Measurements from ENCODE around the gene KCNK7.

The KCNK7 gene

GRCh38 chr11:65609665-65610064 is 14.1 kb upstream of the KCNK7 start:
- ATAC-seq (ENCODE audit: insufficient read depth, low read depth) (no peak), DNase-seq (no peak)
- Histone ChIP-seq H3K9ac (ENCODE audit: low read depth, low read length) (no peak overlapping the region), H3K27me3 (ENCODE audit: insufficient read depth, low read length, poor library complexity) (no peaks in the 10 kb centered on the region), H3K4me1 (ENCODE audit: insufficient read depth, low read length) (peaks cover 34% of the 10 kb centered on the region), H3K4me3 (ENCODE audit: low read depth in 1 of 2, low read length in 2 of 2) (no peak overlapping the region), H3K4me2 (ENCODE audit: insufficient read depth, low read length) (peak overlapping the region; percentile 19; the same call in 1 of the 2 replicates), H3K9me3 (ENCODE audit: insufficient read depth, low read length, severe bottlenecking) (no peaks in the 10 kb centered on the region), H2AFZ (ENCODE audit: low read depth, low read length) (no peak overlapping the region), H4K20me1 (ENCODE audit: insufficient read depth, low read length) (peaks cover 20% of the 10 kb centered on the region), H3K36me3 (ENCODE audit: insufficient read depth, low read length) (peaks cover 77% of the 10 kb centered on the region), H3K27ac (ENCODE audit: low read length) (no peak overlapping the region), H3K79me2 (ENCODE audit: insufficient read depth, low read length) (peaks cover 56% of the 10 kb centered on the region)
- no peak for TF ChIP-seq EZH2 (IDR thresholded peaks at IDR 0.05; ENCODE audit: borderline replicate concordance, low read depth, low read length, severe bottlenecking)
- TF ChIP-seq, protein P1, sequence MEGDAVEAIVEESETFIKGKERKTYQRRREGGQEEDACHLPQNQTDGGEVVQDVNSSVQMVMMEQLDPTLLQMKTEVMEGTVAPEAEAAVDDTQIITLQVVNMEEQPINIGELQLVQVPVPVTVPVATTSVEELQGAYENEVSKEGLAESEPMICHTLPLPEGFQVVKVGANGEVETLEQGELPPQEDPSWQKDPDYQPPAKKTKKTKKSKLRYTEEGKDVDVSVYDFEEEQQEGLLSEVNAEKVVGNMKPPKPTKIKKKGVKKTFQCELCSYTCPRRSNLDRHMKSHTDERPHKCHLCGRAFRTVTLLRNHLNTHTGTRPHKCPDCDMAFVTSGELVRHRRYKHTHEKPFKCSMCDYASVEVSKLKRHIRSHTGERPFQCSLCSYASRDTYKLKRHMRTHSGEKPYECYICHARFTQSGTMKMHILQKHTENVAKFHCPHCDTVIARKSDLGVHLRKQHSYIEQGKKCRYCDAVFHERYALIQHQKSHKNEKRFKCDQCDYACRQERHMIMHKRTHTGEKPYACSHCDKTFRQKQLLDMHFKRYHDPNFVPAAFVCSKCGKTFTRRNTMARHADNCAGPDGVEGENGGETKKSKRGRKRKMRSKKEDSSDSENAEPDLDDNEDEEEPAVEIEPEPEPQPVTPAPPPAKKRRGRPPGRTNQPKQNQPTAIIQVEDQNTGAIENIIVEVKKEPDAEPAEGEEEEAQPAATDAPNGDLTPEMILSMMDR (IDR thresholded peaks at IDR 0.05; ENCODE audit: borderline replicate concordance, extremely low read depth, low read length, poor library complexity, severe bottlenecking): no peak

GRCh38 chr11:65609229-65609628 is 13.6 kb upstream of the KCNK7 start:
- H4K20me1 ChIP-seq (ENCODE audit: insufficient read depth, low read length): peaks cover 20% of the 10 kb centered on the region
- H3K27ac ChIP-seq (ENCODE audit: low read length): no peak overlapping the region
- H3K4me1 ChIP-seq (ENCODE audit: insufficient read depth, low read length): peaks cover 34% of the 10 kb centered on the region
- no peak overlapping the region for H3K4me3 ChIP-seq (ENCODE audit: low read depth in 1 of 2, low read length in 2 of 2)
- ATAC-seq (ENCODE audit: insufficient read depth, low read depth): no peak
- no peak overlapping the region for H3K4me2 ChIP-seq (ENCODE audit: insufficient read depth, low read length)
- no peaks in the 10 kb centered on the region for H3K27me3 ChIP-seq (ENCODE audit: insufficient read depth, low read length, poor library complexity)
- H2AFZ ChIP-seq (ENCODE audit: low read depth, low read length): no peak overlapping the region
- H3K36me3 ChIP-seq (ENCODE audit: insufficient read depth, low read length): peaks cover 81% of the 10 kb centered on the region
- no peak overlapping the region for H3K9ac ChIP-seq (ENCODE audit: low read depth, low read length)
- no peaks in the 10 kb centered on the region for H3K9me3 ChIP-seq (ENCODE audit: insufficient read depth, low read length, severe bottlenecking)
- TF ChIP-seq, protein P1 (IDR thresholded peaks at IDR 0.05; ENCODE audit: borderline replicate concordance, extremely low read depth, low read length, poor library complexity, severe bottlenecking): no peak
- TF ChIP-seq EZH2 (IDR thresholded peaks at IDR 0.05; ENCODE audit: borderline replicate concordance, low read depth, low read length, severe bottlenecking): no peak
- no peak for DNase-seq
- peaks cover 52% of the 10 kb centered on the region for H3K79me2 ChIP-seq (ENCODE audit: insufficient read depth, low read length)

DNA sequence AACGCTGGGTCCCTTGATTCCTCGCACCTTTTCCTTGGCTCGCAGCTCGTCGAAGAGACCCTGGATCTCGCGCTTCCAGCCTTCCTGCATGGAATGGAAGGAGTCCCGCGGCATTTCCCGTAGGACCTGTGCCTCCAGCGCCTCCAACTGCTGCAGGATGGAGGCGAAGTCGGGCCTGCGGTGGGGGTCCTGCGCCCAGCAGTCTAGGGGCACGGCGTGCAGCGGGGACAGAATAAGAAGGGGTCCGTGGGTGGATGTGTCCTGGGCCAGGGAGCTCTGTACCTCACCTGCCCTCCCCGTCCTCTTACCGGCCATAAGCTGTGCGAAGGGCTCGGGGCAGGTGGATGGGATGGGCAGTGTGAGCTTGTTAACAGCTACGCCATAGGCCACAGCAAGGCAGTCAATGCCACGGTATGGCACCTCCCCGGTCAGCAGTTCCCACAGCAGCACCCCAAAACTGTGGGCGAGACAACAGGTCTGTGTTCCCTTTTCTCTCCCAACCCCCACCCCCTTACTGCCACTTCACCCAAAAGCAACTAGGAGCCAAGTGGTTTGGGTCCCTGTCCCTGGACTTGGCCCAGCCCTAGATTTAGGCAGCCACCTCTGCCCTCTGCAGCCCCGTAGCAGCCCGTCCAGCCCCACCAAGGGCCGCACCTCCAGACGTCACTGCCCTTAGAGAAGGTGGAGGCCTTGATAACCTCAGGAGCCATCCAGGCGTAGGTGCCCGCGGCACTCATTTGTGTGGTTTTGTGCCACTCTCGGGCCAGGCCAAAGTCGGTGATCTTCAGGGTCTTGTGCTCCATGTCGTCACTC is 12.2 kb upstream of the KCNK7 start:
- H3K9ac ChIP-seq (ENCODE audit: low read depth, low read length): no peak overlapping the region
- peaks cover 38% of the 10 kb centered on the region for H3K79me2 ChIP-seq (ENCODE audit: insufficient read depth, low read length)
- no peak overlapping the region for H3K27ac ChIP-seq (ENCODE audit: low read length)
- H3K4me2 ChIP-seq (ENCODE audit: insufficient read depth, low read length): no peak overlapping the region
- H4K20me1 ChIP-seq (ENCODE audit: insufficient read depth, low read length): peaks cover 20% of the 10 kb centered on the region
- ATAC-seq (ENCODE audit: insufficient read depth, low read depth) (no peak), DNase-seq (no peak)
- H3K27me3 ChIP-seq (ENCODE audit: insufficient read depth, low read length, poor library complexity): no peaks in the 10 kb centered on the region
- no peaks in the 10 kb centered on the region for H3K9me3 ChIP-seq (ENCODE audit: insufficient read depth, low read length, severe bottlenecking)
- peaks cover 25% of the 10 kb centered on the region for H3K4me1 ChIP-seq (ENCODE audit: insufficient read depth, low read length)
- TF ChIP-seq, protein P1 (IDR thresholded peaks at IDR 0.05; ENCODE audit: borderline replicate concordance, extremely low read depth, low read length, poor library complexity, severe bottlenecking): no peak
- no peak for TF ChIP-seq EZH2 (IDR thresholded peaks at IDR 0.05; ENCODE audit: borderline replicate concordance, low read depth, low read length, severe bottlenecking)
- no peak overlapping the region for H3K4me3 ChIP-seq (ENCODE audit: low read depth in 1 of 2, low read length in 2 of 2)
- H2AFZ ChIP-seq (ENCODE audit: low read depth, low read length): no peak overlapping the region
- H3K36me3 ChIP-seq (ENCODE audit: insufficient read depth, low read length): peaks cover 87% of the 10 kb centered on the region
